Neuron (in vitro differentiated cells): Measurements from ENCODE around the gene MCU.
"Not testable (repeated sequence)": the region's sequence is repeated elsewhere in the genome, so short reads cannot be mapped to it uniquely, and the experiment has no call there.

Experiments
- H2AFZ ChIP-seq: one replicate; pipeline ENCODE4 v1.6.1; 2013; ENCODE audit warnings: low read depth, mild to moderate bottlenecking, inconsistent platforms, low read length, moderate library complexity
- H3K27me3 ChIP-seq: one replicate; pipeline ENCODE4 v1.6.1; 2013; ENCODE audit warnings: low read length; ENCODE audit not compliant: insufficient read depth
- H3K36me3 ChIP-seq: one replicate; pipeline ENCODE4 v1.6.1; 2013; ENCODE audit warnings: low read length; ENCODE audit not compliant: insufficient read depth
- H3K4me1 ChIP-seq: one replicate; pipeline ENCODE4 v1.6.1; 2013; ENCODE audit warnings: low read length; ENCODE audit not compliant: insufficient read depth
- H3K4me3 ChIP-seq: 2 replicates; pipeline ENCODE4 v1.5.1; 2013; ENCODE audit warnings: mild to moderate bottlenecking, low read length, moderate library complexity
- H3K9me3 ChIP-seq: one replicate; pipeline ENCODE4 v1.6.1; 2013; ENCODE audit warnings: low read length

The MCU gene

GRCh38 chr10:72740528-72740927, 48.6 kb downstream of the MCU start:
- H3K9me3 ChIP-seq: no peaks in the 10 kb centered on the region
- no peak overlapping the region for H3K4me3 ChIP-seq
- H3K4me1 ChIP-seq: peaks cover 12% of the 10 kb centered on the region
- H3K36me3 ChIP-seq: no peaks in the 10 kb centered on the region
- no peaks in the 10 kb centered on the region for H3K27me3 ChIP-seq
- H2AFZ ChIP-seq: no peak overlapping the region

- Histone ChIP-seq H3K4me3 (no peak overlapping the region), H3K9me3 (no peaks in the 10 kb centered on the region), H3K36me3 (no peaks in the 10 kb centered on the region), H3K27me3 (no peaks in the 10 kb centered on the region), H2AFZ (no peak overlapping the region), H3K4me1 (peaks cover 14% of the 10 kb centered on the region)
Measured at GRCh38 chr10:72742092-72742491, 50.1 kb downstream of the MCU start.

- H3K9me3 ChIP-seq: no peaks in the 10 kb centered on the region
- H2AFZ ChIP-seq: no peak overlapping the region
- H3K36me3 ChIP-seq: no peaks in the 10 kb centered on the region
- H3K4me3 ChIP-seq: no peak overlapping the region
- no peaks in the 10 kb centered on the region for H3K27me3 ChIP-seq
- H3K4me1 ChIP-seq: peaks cover 16% of the 10 kb centered on the region
Measured at GRCh38 chr10:72742797-72743196, 50.9 kb downstream of the MCU start.

- no peaks in the 10 kb centered on the region for H3K27me3 ChIP-seq
- H3K9me3 ChIP-seq: no peaks in the 10 kb centered on the region
- peaks cover 8% of the 10 kb centered on the region for H3K4me1 ChIP-seq
- H2AFZ ChIP-seq: no peak overlapping the region
- no peak overlapping the region for H3K4me3 ChIP-seq
- no peaks in the 10 kb centered on the region for H3K36me3 ChIP-seq
Measured at GRCh38 chr10:72744566-72744965, 52.6 kb downstream of the MCU start.

GRCh38 chr10:72746426-72747363, 54.8 kb downstream of the MCU start:
- Histone ChIP-seq H3K27me3 (no peaks in the 10 kb centered on the region), H3K4me1 (peaks cover 8% of the 10 kb centered on the region), H3K4me3 (no peak overlapping the region), H3K36me3 (no peaks in the 10 kb centered on the region), H3K9me3 (no peaks in the 10 kb centered on the region), H2AFZ (no peak overlapping the region)

- Histone ChIP-seq H3K9me3 (no peaks in the 10 kb centered on the region), H3K36me3 (no peaks in the 10 kb centered on the region), H3K4me1 (peaks cover 8% of the 10 kb centered on the region), H2AFZ (no peak overlapping the region), H3K4me3 (no peak overlapping the region), H3K27me3 (no peaks in the 10 kb centered on the region)
Measured at GRCh38 chr10:72747521-72747920, 55.6 kb downstream of the MCU start.

GRCh38 chr10:72753760-72754231, 61.9 kb downstream of the MCU start:
- no peaks in the 10 kb centered on the region for H3K9me3 ChIP-seq
- H3K27me3 ChIP-seq: no peaks in the 10 kb centered on the region
- H3K4me3 ChIP-seq: no peak overlapping the region
- no peak overlapping the region for H2AFZ ChIP-seq
- H3K4me1 ChIP-seq: peaks cover 9% of the 10 kb centered on the region
- no peaks in the 10 kb centered on the region for H3K36me3 ChIP-seq

GRCh38 chr10:72754275-72755032, 62.5 kb downstream of the MCU start:
- H3K4me1 ChIP-seq: peaks cover 9% of the 10 kb centered on the region
- no peak overlapping the region for H3K4me3 ChIP-seq
- H3K9me3 ChIP-seq: no peaks in the 10 kb centered on the region
- no peak overlapping the region for H2AFZ ChIP-seq
- H3K36me3 ChIP-seq: no peaks in the 10 kb centered on the region
- no peaks in the 10 kb centered on the region for H3K27me3 ChIP-seq

- Histone ChIP-seq H3K36me3 (no peaks in the 10 kb centered on the region), H2AFZ (no peak overlapping the region), H3K9me3 (no peaks in the 10 kb centered on the region), H3K4me1 (peaks cover 9% of the 10 kb centered on the region), H3K27me3 (no peaks in the 10 kb centered on the region), H3K4me3 (no peak overlapping the region)
Measured at GRCh38 chr10:72756674-72757385, 64.9 kb downstream of the MCU start.

GRCh38 chr10:72757732-72758131, 65.8 kb downstream of the MCU start:
- no peak overlapping the region for H3K4me3 ChIP-seq
- H3K4me1 ChIP-seq: peaks cover 9% of the 10 kb centered on the region
- no peaks in the 10 kb centered on the region for H3K9me3 ChIP-seq

GRCh38 chr10:72758930-72759329, 67.0 kb downstream of the MCU start:
- H3K4me3 ChIP-seq, H2AFZ ChIP-seq, H3K36me3 ChIP-seq, H3K9me3 ChIP-seq, H3K4me1 ChIP-seq, H3K27me3 ChIP-seq: not testable (repeated sequence)

More at GRCh38 chr10:72757732-72758131, 65.8 kb downstream of the MCU start:
- Histone ChIP-seq H3K36me3 (no peaks in the 10 kb centered on the region), H3K27me3 (no peaks in the 10 kb centered on the region), H2AFZ (no peak overlapping the region)

GRCh38 chr10:72759584-72759983, 67.6 kb downstream of the MCU start:
- H3K9me3 ChIP-seq: no peaks in the 10 kb centered on the region
- H3K36me3 ChIP-seq: no peaks in the 10 kb centered on the region
- H3K4me1 ChIP-seq: peaks cover 9% of the 10 kb centered on the region
- no peaks in the 10 kb centered on the region for H3K27me3 ChIP-seq
- H2AFZ ChIP-seq: no peak overlapping the region
- H3K4me3 ChIP-seq: no peak overlapping the region

- Histone ChIP-seq H3K4me1 (peaks cover 9% of the 10 kb centered on the region), H3K9me3 (no peaks in the 10 kb centered on the region), H3K4me3 (no peak overlapping the region), H3K36me3 (no peaks in the 10 kb centered on the region), H3K27me3 (no peaks in the 10 kb centered on the region), H2AFZ (no peak overlapping the region)
Measured at GRCh38 chr10:72761498-72761897, 69.6 kb downstream of the MCU start.
